Trophoblast cell (in vitro differentiated cells and primary cell): ENCODE data around the gene OPCML.

Source experiments
- DNase-seq, 2 donors: peaks; one replicate each; pipeline ENCODE4 v3.0.0-alpha.2; 2016
- H2AFZ ChIP-seq: 2 replicates; pipeline ENCODE4 v1.6.1; 2013; ENCODE audit warnings: low read length, moderate library complexity, mild to moderate bottlenecking; ENCODE audit not compliant: insufficient read depth, poor library complexity
- H2AK5ac ChIP-seq: 2 replicates; pipeline ENCODE4 v1.6.1; 2013; ENCODE audit warnings: mild to moderate bottlenecking, low read length
- H2BK120ac ChIP-seq: 2 replicates; pipeline ENCODE4 v1.6.1; 2013; ENCODE audit warnings: low read length, mild to moderate bottlenecking, moderate library complexity; ENCODE audit not compliant: insufficient read depth, poor library complexity
- H2BK12ac ChIP-seq: 2 replicates; pipeline ENCODE4 v1.6.1; 2013; ENCODE audit warnings: mild to moderate bottlenecking, low read length, moderate library complexity
- H2BK5ac ChIP-seq: 2 replicates; pipeline ENCODE4 v1.6.1; 2013; ENCODE audit warnings: low read length, low read depth, moderate library complexity, mild to moderate bottlenecking; ENCODE audit not compliant: poor library complexity
- H3K14ac ChIP-seq: 2 replicates; pipeline ENCODE4 v1.6.1; 2013; ENCODE audit warnings: mild to moderate bottlenecking, low read length
- H3K18ac ChIP-seq: 2 replicates; pipeline ENCODE4 v1.6.1; 2013; ENCODE audit warnings: mild to moderate bottlenecking, low read length
- H3K23ac ChIP-seq: 2 replicates; pipeline ENCODE4 v1.6.1; 2013; ENCODE audit warnings: low read length
- H3K27ac ChIP-seq: 2 replicates; pipeline ENCODE4 v1.5.1; 2013; ENCODE audit warnings: low read depth, mild to moderate bottlenecking, inconsistent platforms, low read length, moderate library complexity
- H3K27me3 ChIP-seq: 2 replicates; pipeline ENCODE4 v1.6.1; 2013; ENCODE audit warnings: inconsistent platforms, mild to moderate bottlenecking, low read length, moderate library complexity; ENCODE audit not compliant: insufficient read depth
- H3K36me3 ChIP-seq, 2 experiments: 1 replicate in 1 of 2; 2 replicates in 1 of 2; pipeline ENCODE4 v1.6.1; 2013; ENCODE audit warnings: low read length in 2 of 2, mild to moderate bottlenecking in 2 of 2, moderate library complexity in 1 of 2; ENCODE audit not compliant: insufficient read depth in 2 of 2, control insufficient read depth in 1 of 2
- H3K4ac ChIP-seq: 2 replicates; pipeline ENCODE4 v1.6.1; 2013; ENCODE audit warnings: low read depth, mild to moderate bottlenecking, low read length, moderate library complexity
- H3K4me1 ChIP-seq, 2 experiments: 1 replicate in 1 of 2; 2 replicates in 1 of 2; pipeline ENCODE4 v1.6.1; 2013; ENCODE audit warnings: low read length in 2 of 2, mild to moderate bottlenecking in 2 of 2, moderate library complexity in 1 of 2; ENCODE audit not compliant: insufficient read depth in 2 of 2, control insufficient read depth in 1 of 2
- H3K4me2 ChIP-seq: 2 replicates; pipeline ENCODE4 v1.6.1; 2013; ENCODE audit warnings: inconsistent platforms, mild to moderate bottlenecking, low read length, moderate library complexity
- H3K4me3 ChIP-seq: 2 replicates; pipeline ENCODE4 v1.5.1; 2013; ENCODE audit warnings: mild to moderate bottlenecking, low read depth, low read length, inconsistent platforms
- H3K79me1 ChIP-seq: one replicate; pipeline ENCODE4 v1.6.1; 2013; ENCODE audit warnings: low read length
- H3K79me2 ChIP-seq: 2 replicates; pipeline ENCODE4 v1.6.1; 2013; ENCODE audit warnings: low read length, mild to moderate bottlenecking; ENCODE audit not compliant: control insufficient read depth, insufficient read depth, poor library complexity
- H3K9ac ChIP-seq: 2 replicates; pipeline ENCODE4 v1.6.1; 2013; ENCODE audit warnings: mild to moderate bottlenecking, low read length
- H3K9me3 ChIP-seq: 2 replicates; pipeline ENCODE4 v1.6.1; 2013; ENCODE audit warnings: low read depth, mild to moderate bottlenecking, control low read depth, inconsistent platforms, low read length; ENCODE audit not compliant: insufficient read depth
- H4K12ac ChIP-seq: 2 replicates; pipeline ENCODE4 v1.6.1; 2013; ENCODE audit warnings: low read depth, mild to moderate bottlenecking, low read length, moderate library complexity
- H4K8ac ChIP-seq: 2 replicates; pipeline ENCODE4 v1.6.1; 2013; ENCODE audit warnings: low read depth, mild to moderate bottlenecking, low read length, moderate library complexity
- H4K91ac ChIP-seq: one replicate; pipeline ENCODE4 v1.6.1; 2013; ENCODE audit warnings: low read depth, mild to moderate bottlenecking, low read length, moderate library complexity
- WGBS: extraction: QIAGEN DNeasy Blood & Tissue Kit; methylation state at CpG from one replicate; pipeline ENCODE4 v1.1.7; 2013; ENCODE audit warnings: missing lambda C conversion rate; ENCODE audit not compliant: insufficient read length, insufficient coverage; ENCODE audit errors: extremely low coverage; 5-methylcytosine and 5-hydroxymethylcytosine counted together

OPCML gene

GRCh38 chr11:132969892-132970291 lies 562.4 kb downstream of the OPCML start:
- Histone ChIP-seq H2AFZ (no peak overlapping the region), H3K79me2 (no peaks in the 10 kb centered on the region), H3K79me1 (no peaks in the 10 kb centered on the region), H2BK5ac (no peak overlapping the region), H3K4ac (no peak overlapping the region), H3K36me3 (no peaks in the 10 kb centered on the region), H3K4me2 (no peak overlapping the region), H3K4me3 (no peak overlapping the region), H3K27ac (no peak overlapping the region), H3K18ac (no peak overlapping the region), H2BK12ac (no peak overlapping the region), H3K9me3 (no peaks in the 10 kb centered on the region), H3K14ac (no peak overlapping the region), H3K9ac (no peak overlapping the region), H4K91ac (no peak overlapping the region), H3K4me1 (no peaks in the 10 kb centered on the region), H2BK120ac (no peak overlapping the region), H2AK5ac (no peak overlapping the region), H3K27me3 (no peaks in the 10 kb centered on the region), H4K12ac (no peak overlapping the region), H4K8ac (no peak overlapping the region), H3K23ac (no peak overlapping the region)
- DNase-seq: no peak
- WGBS: no CpG with 5 or more reads among the region's 4 CpGs

- Histone ChIP-seq H2AK5ac (no peak overlapping the region), H3K18ac (no peak overlapping the region), H3K79me2 (no peaks in the 10 kb centered on the region), H4K91ac (no peak overlapping the region), H3K4me2 (no peak overlapping the region), H2AFZ (no peak overlapping the region), H3K4me1 (no peaks in the 10 kb centered on the region), H3K14ac (no peak overlapping the region), H3K36me3 (no peaks in the 10 kb centered on the region), H4K12ac (no peak overlapping the region), H4K8ac (no peak overlapping the region), H2BK12ac (no peak overlapping the region), H3K9ac (no peak overlapping the region), H3K79me1 (no peaks in the 10 kb centered on the region), H3K4ac (no peak overlapping the region), H2BK5ac (no peak overlapping the region), H3K27me3 (no peaks in the 10 kb centered on the region), H3K9me3 (no peaks in the 10 kb centered on the region), H3K27ac (no peak overlapping the region), H2BK120ac (no peak overlapping the region), H3K23ac (no peak overlapping the region), H3K4me3 (no peak overlapping the region)
- no CpG with 5 or more reads among the region's 6 CpGs for WGBS
- DNase-seq: no peak
These were observed 570.3 kb downstream of the OPCML start for GRCh38 chr11:132962041-132962440.

GRCh38 chr11:132961453-132961852 lies 570.8 kb downstream of the OPCML start:
- Histone ChIP-seq H2AFZ (no peak overlapping the region), H2BK120ac (no peak overlapping the region), H3K23ac (no peak overlapping the region), H4K12ac (no peak overlapping the region), H3K79me1 (no peaks in the 10 kb centered on the region), H3K36me3 (no peaks in the 10 kb centered on the region), H3K27ac (no peak overlapping the region), H3K14ac (no peak overlapping the region), H3K4me2 (no peak overlapping the region), H2AK5ac (no peak overlapping the region), H3K9ac (no peak overlapping the region), H3K4ac (no peak overlapping the region), H3K4me1 (no peaks in the 10 kb centered on the region), H2BK12ac (no peak overlapping the region), H3K18ac (no peak overlapping the region), H4K8ac (no peak overlapping the region), H3K9me3 (no peaks in the 10 kb centered on the region), H3K27me3 (no peaks in the 10 kb centered on the region), H4K91ac (no peak overlapping the region), H3K4me3 (no peak overlapping the region), H3K79me2 (no peaks in the 10 kb centered on the region), H2BK5ac (no peak overlapping the region)
- WGBS: no CpG with 5 or more reads among the region's 5 CpGs
- DNase-seq: no peak

- H3K79me1 ChIP-seq: no peaks in the 10 kb centered on the region
- no peaks in the 10 kb centered on the region for H3K27me3 ChIP-seq
- no peak overlapping the region for H2AFZ ChIP-seq
- DNase-seq: no peak
- H2BK12ac ChIP-seq: no peak overlapping the region
- H2BK120ac ChIP-seq: no peak overlapping the region
- H3K9me3 ChIP-seq: no peaks in the 10 kb centered on the region
- no peak overlapping the region for H4K91ac ChIP-seq
- no peak overlapping the region for H3K4me2 ChIP-seq
- H3K23ac ChIP-seq: no peak overlapping the region
- no peak overlapping the region for H2BK5ac ChIP-seq
- no peak overlapping the region for H3K27ac ChIP-seq
- H3K36me3 ChIP-seq: no peaks in the 10 kb centered on the region
- H3K79me2 ChIP-seq: no peaks in the 10 kb centered on the region
- WGBS: no CpG with 5 or more reads among the region's 21 CpGs
- H3K4me3 ChIP-seq: no peak overlapping the region
- H3K14ac ChIP-seq: no peak overlapping the region
- H2AK5ac ChIP-seq: no peak overlapping the region
- no peak overlapping the region for H3K4ac ChIP-seq
- no peaks in the 10 kb centered on the region for H3K4me1 ChIP-seq
- H3K9ac ChIP-seq: no peak overlapping the region
- H3K18ac ChIP-seq: no peak overlapping the region
- H4K8ac ChIP-seq: no peak overlapping the region
- no peak overlapping the region for H4K12ac ChIP-seq
These were observed 571.8 kb downstream of the OPCML start for GRCh38 chr11:132960273-132961078.
